H9 (cell line): Measurements from ENCODE around the gene CD2AP. TPM values are rescaled to one million over a fixed set of nuclear protein-coding genes. Genes with fewer than 3 reads are reported as not detected.

Source experiments
- DNase-seq: peaks from one replicate; pipeline ENCODE4 v3.0.0-alpha.2; 2017
- H2AFZ ChIP-seq: one replicate; pipeline ENCODE4 v1.6.1; 2013; ENCODE audit warnings: mild to moderate bottlenecking, low read length, control low read depth, moderate library complexity
- H2AK5ac ChIP-seq: 2 replicates; pipeline ENCODE4 v1.6.1; 2013; ENCODE audit warnings: low read length, control low read depth, mixed read lengths; ENCODE audit not compliant: insufficient read length
- H2BK120ac ChIP-seq: one replicate; pipeline ENCODE4 v1.6.1; 2013; ENCODE audit warnings: low read depth, mild to moderate bottlenecking, low read length, control low read depth, inconsistent platforms; ENCODE audit not compliant: poor library complexity, severe bottlenecking
- H2BK12ac ChIP-seq: 2 replicates; pipeline ENCODE4 v1.6.1; 2013; ENCODE audit warnings: low read length, control low read depth, mixed read lengths, low read depth; ENCODE audit not compliant: insufficient read length
- H2BK15ac ChIP-seq: 2 replicates; pipeline ENCODE4 v1.6.1; 2013; ENCODE audit warnings: low read depth, low read length, control low read depth
- H2BK20ac ChIP-seq: one replicate; pipeline ENCODE4 v1.6.1; 2013; ENCODE audit warnings: low read depth, mild to moderate bottlenecking, low read length, control low read depth, inconsistent platforms; ENCODE audit not compliant: poor library complexity, severe bottlenecking
- H2BK5ac ChIP-seq: 2 replicates; pipeline ENCODE4 v1.6.1; 2013; ENCODE audit warnings: low read length, control low read depth, mixed read lengths; ENCODE audit not compliant: insufficient read length
- H3K14ac ChIP-seq: 2 replicates; pipeline ENCODE4 v1.6.1; 2013; ENCODE audit warnings: low read length, control low read depth; ENCODE audit not compliant: insufficient read depth
- H3K18ac ChIP-seq: 2 replicates; pipeline ENCODE4 v1.6.1; 2013; ENCODE audit warnings: low read depth, mild to moderate bottlenecking, mixed read lengths, low read length, control low read depth; ENCODE audit not compliant: insufficient read length
- H3K23ac ChIP-seq: 2 replicates; pipeline ENCODE4 v1.6.1; 2013; ENCODE audit warnings: low read length, control low read depth, mixed read lengths, low read depth; ENCODE audit not compliant: insufficient read length
- H3K23me2 ChIP-seq: 2 replicates; pipeline ENCODE4 v1.6.1; 2013; ENCODE audit warnings: low read depth, mild to moderate bottlenecking, mixed read lengths, low read length, control low read depth; ENCODE audit not compliant: insufficient read length, poor library complexity, severe bottlenecking
- H3K27ac ChIP-seq: 2 replicates; pipeline ENCODE4 v1.5.1; 2013; ENCODE audit warnings: low read length, control low read depth, mixed read lengths, low read depth; ENCODE audit not compliant: insufficient read length
- H3K27me3 ChIP-seq: 2 replicates; pipeline ENCODE4 v1.6.1; 2013; ENCODE audit warnings: low read length, control low read depth, inconsistent platforms; ENCODE audit not compliant: insufficient read depth
- H3K4ac ChIP-seq: 2 replicates; pipeline ENCODE4 v1.6.1; 2013; ENCODE audit warnings: low read depth, mild to moderate bottlenecking, control low read depth, inconsistent platforms, low read length, moderate library complexity
- H3K4me1 ChIP-seq: 2 replicates; pipeline ENCODE4 v1.6.1; 2013; ENCODE audit warnings: low read length, control low read depth, inconsistent platforms; ENCODE audit not compliant: insufficient read depth
- H3K4me2 ChIP-seq: 2 replicates; pipeline ENCODE4 v1.6.1; 2013; ENCODE audit warnings: low read length, control low read depth, mixed read lengths; ENCODE audit not compliant: insufficient read length, insufficient read depth
- H3K56ac ChIP-seq: 2 replicates; pipeline ENCODE4 v1.6.1; 2013; ENCODE audit warnings: low read depth, mild to moderate bottlenecking, mixed read lengths, low read length, control low read depth; ENCODE audit not compliant: insufficient read length
- H3K79me1 ChIP-seq: 2 replicates; pipeline ENCODE4 v1.6.1; 2013; ENCODE audit warnings: low read depth, mild to moderate bottlenecking, moderate library complexity, low read length, control low read depth, inconsistent platforms; ENCODE audit not compliant: insufficient read depth, poor library complexity, severe bottlenecking
- H3K79me2 ChIP-seq: 2 replicates; pipeline ENCODE4 v1.6.1; 2013; ENCODE audit warnings: low read length, control low read depth, inconsistent platforms; ENCODE audit not compliant: insufficient read depth
- H3K9ac ChIP-seq: 2 replicates; pipeline ENCODE4 v1.6.1; 2013; ENCODE audit warnings: low read length, control low read depth, mixed read lengths; ENCODE audit not compliant: insufficient read length; ENCODE audit errors: extremely low read depth
- H3K9me3 ChIP-seq: one replicate; pipeline ENCODE4 v1.6.1; 2013; ENCODE audit warnings: low read depth, low read length, inconsistent platforms; ENCODE audit not compliant: control insufficient read depth
- H3T11ph ChIP-seq: one replicate; pipeline ENCODE4 v1.6.1; 2013; ENCODE audit warnings: mild to moderate bottlenecking, low read length, control low read depth, inconsistent platforms
- H4K20me1 ChIP-seq: one replicate; pipeline ENCODE4 v1.6.1; 2013; ENCODE audit not compliant: control insufficient read depth, insufficient read length, insufficient read depth
- H4K5ac ChIP-seq: 2 replicates; pipeline ENCODE4 v1.6.1; 2013; ENCODE audit warnings: low read depth, mild to moderate bottlenecking, mixed read lengths, low read length, control low read depth; ENCODE audit not compliant: insufficient read length
- H4K8ac ChIP-seq: replicated peaks from 2 replicates; pipeline ENCODE4 v1.6.1; 2013; ENCODE audit warnings: low read length, control low read depth, mixed read lengths, low read depth; ENCODE audit not compliant: insufficient read length
- H4K91ac ChIP-seq: 2 replicates; pipeline ENCODE4 v1.6.1; 2013; ENCODE audit warnings: low read depth, mild to moderate bottlenecking, moderate library complexity, mixed read lengths, low read length, control low read depth; ENCODE audit not compliant: insufficient read length
- H3K27ac Mint-ChIP-seq, 3 experiments: 2 replicates in 2 of 3; 3 replicates in 1 of 3; pipeline ENCODE4 v1.8.0; 2020 to 2021; ENCODE audit warnings: mixed read lengths in 3 of 3, mild to moderate bottlenecking in 1 of 3, moderate library complexity in 1 of 3
- H3K27me3 Mint-ChIP-seq: 2 replicates; pipeline ENCODE4 v1.8.0; 2021; ENCODE audit warnings: low read depth, mild to moderate bottlenecking, moderate library complexity, mixed read lengths
- H3K36me3 Mint-ChIP-seq, 3 experiments: 2 replicates in 2 of 3; 3 replicates in 1 of 3; pipeline ENCODE4 v1.8.0; 2020 to 2021; ENCODE audit warnings: low read depth in 3 of 3, mixed read lengths in 3 of 3; ENCODE audit not compliant: insufficient read depth in 1 of 3
- H3K4me1 Mint-ChIP-seq, 2 experiments: 2 replicates each; pipeline ENCODE4 v1.8.0; 2020; ENCODE audit warnings: mixed read lengths in 2 of 2
- H3K4me3 Mint-ChIP-seq, 2 experiments: 2 replicates in 1 of 2; 3 replicates in 1 of 2; pipeline ENCODE4 v1.8.0; 2020 to 2021; ENCODE audit warnings: mild to moderate bottlenecking in 2 of 2, mixed read lengths in 2 of 2, moderate library complexity in 1 of 2
- H3K9me3 Mint-ChIP-seq, 2 experiments: 2 replicates in 1 of 2; 3 replicates in 1 of 2; pipeline ENCODE4 v1.8.0; 2020; ENCODE audit warnings: mild to moderate bottlenecking in 2 of 2, mixed read lengths in 2 of 2, moderate library complexity in 1 of 2
- CTCF ChIP-seq: fragments of 200-600 bp; sonication (generic); conservative IDR thresholded peaks from 3 replicates; pipeline ENCODE4 v1.8.0; 2021; ENCODE audit warnings: antibody characterized with exemption, mild to moderate bottlenecking
- WGBS: extraction: QIAGEN DNeasy Blood & Tissue Kit; methylation state at CpG from one replicate; pipeline ENCODE4 v1.1.7; 2013; ENCODE audit warnings: missing lambda C conversion rate, low lambda C conversion rate, mixed read lengths; ENCODE audit not compliant: insufficient read length; ENCODE audit errors: extremely low coverage; 5-methylcytosine and 5-hydroxymethylcytosine counted together
- total RNA-seq: library from RNA; stranded (reverse); gene quantifications from 2 replicates; pipeline ENCODE4 v1.2.1, GENCODE V29; 2021

The CD2AP gene
- total RNA-seq, 1 experiment from 2014 or later, result 50.1 TPM

GRCh38 chr6:47567586-47567985 lies 90.0 kb downstream of the CD2AP start:
- Mint-ChIP-seq H3K9me3 (no peaks in the 10 kb centered on the region), H3K27me3 (no peaks in the 10 kb centered on the region), H3K4me3 (no peak overlapping the region), H3K36me3 (peaks cover 4 to 7% (median 4%) of the 10 kb centered on the region in 3 experiments; a peak in 5 of 7 replicates), H3K27ac (no peak overlapping the region), H3K4me1 (peaks cover 9 to 10% of the 10 kb centered on the region in 2 experiments)
- Histone ChIP-seq H3K23ac (no peak overlapping the region), H3K27me3 (no peaks in the 10 kb centered on the region), H4K8ac (no peak overlapping the region), H2BK20ac (no peak overlapping the region), H4K91ac (no peak overlapping the region), H3K56ac (no peak overlapping the region), H3K14ac (no peak overlapping the region), H3K9ac (no peak overlapping the region), H2BK12ac (no peak overlapping the region), H2AK5ac (no peak overlapping the region), H2BK15ac (no peak overlapping the region), H2BK120ac (no peak overlapping the region), H3K18ac (no peak overlapping the region), H3T11ph (no peak overlapping the region), H3K79me2 (peaks cover 5% of the 10 kb centered on the region; the same call in 1 of the 2 replicates), H2AFZ (no peak overlapping the region), H3K79me1 (peaks cover 3% of the 10 kb centered on the region), H2BK5ac (no peak overlapping the region), H3K4me1 (peaks cover under 1% of the 10 kb centered on the region; the same call in 1 of the 2 replicates), H4K5ac (no peak overlapping the region), H3K9me3 (no peaks in the 10 kb centered on the region), H3K4ac (no peak overlapping the region), H3K27ac (no peak overlapping the region), H3K4me2 (no peak overlapping the region), H3K23me2 (no peaks in the 10 kb centered on the region), H4K20me1 (no peaks in the 10 kb centered on the region)
- no CpG with 5 or more reads among the region's 1 CpG for WGBS
- DNase-seq, result no peak
- TF ChIP-seq CTCF, result no peak
